HepG2 (cell line): ENCODE results near the gene GNG7. TPM values are rescaled to one million over a fixed set of nuclear protein-coding genes. Genes with fewer than 3 reads are reported as not detected.

Experiments
- BHLHE40 ChIP-seq: IDR thresholded peaks from 2 replicates; pipeline ENCODE4 v1.6.1; 2011; ENCODE audit warnings: low read length, improper control_type of control experiment
- CENPT ChIP-seq: sonication (generic); formaldehyde crosslinking; IDR thresholded peaks from 2 replicates; pipeline ENCODE4 v1.8.0; 2022; ENCODE audit warnings: low read depth, mild to moderate bottlenecking, moderate library complexity, missing genetic modification reagents
- E2F1 ChIP-seq: sonication (generic); formaldehyde crosslinking; IDR thresholded peaks from 2 replicates; pipeline ENCODE4 v1.5.0; 2020; ENCODE audit warnings: missing genetic modification reagents
- FOXO1 ChIP-seq: sonication (generic); formaldehyde crosslinking; IDR thresholded peaks from 2 replicates; pipeline ENCODE4 v1.4.0; 2020; ENCODE audit warnings: missing genetic modification reagents
- HIC2 ChIP-seq: sonication (generic); formaldehyde crosslinking; IDR thresholded peaks from 2 replicates; pipeline ENCODE4 v1.9.0; 2022; ENCODE audit warnings: low read depth, missing genetic modification reagents
- KDM5B ChIP-seq: sonication (generic); formaldehyde crosslinking; IDR thresholded peaks from 2 replicates; pipeline ENCODE4 v1.4.0; 2020; ENCODE audit warnings: missing genetic modification reagents, mild to moderate bottlenecking, borderline replicate concordance
- MAZ ChIP-seq, 2 experiments: sonication (generic) in 1 of 2; formaldehyde crosslinking in 1 of 2; IDR thresholded peaks; 2 replicates each; pipeline versions ENCODE4 v1.5.0 to v1.6.1; 2012 to 2020; ENCODE audit warnings: low read depth in 2 of 2, mild to moderate bottlenecking in 2 of 2, borderline replicate concordance in 1 of 2, improper control_type of control experiment in 1 of 2, low read length in 1 of 2, missing genetic modification reagents in 1 of 2, moderate library complexity in 1 of 2
- MLLT10 ChIP-seq: sonication (generic); formaldehyde crosslinking; IDR thresholded peaks from 2 replicates; pipeline ENCODE4 v1.4.0; 2020; ENCODE audit warnings: missing genetic modification reagents
- NONO ChIP-seq, 2 experiments: fragments of 450-650 bp in 1 of 2; sonication (generic) in 1 of 2; formaldehyde crosslinking in 1 of 2; IDR thresholded peaks in 1 of 2; conservative IDR thresholded peaks in 1 of 2; 2 replicates each; pipeline versions ENCODE4 v1.6.1 to v1.8.0; 2017 to 2022; ENCODE audit warnings: mild to moderate bottlenecking in 1 of 2, missing genetic modification reagents in 1 of 2, moderate library complexity in 1 of 2
- RNF2 ChIP-seq: fragments of 450-650 bp; conservative IDR thresholded peaks from 2 replicates; pipeline ENCODE4 v1.6.1; 2016; ENCODE audit warnings: low read depth
- TAF1 ChIP-seq: sonication (generic); formaldehyde crosslinking; IDR thresholded peaks from 2 replicates; pipeline ENCODE4 v1.4.0; 2020; ENCODE audit warnings: missing genetic modification reagents
- TFE3 ChIP-seq: IDR thresholded peaks from 2 replicates; pipeline ENCODE4 v1.6.1; 2016
- ZBTB42 ChIP-seq: sonication (generic); formaldehyde crosslinking; IDR thresholded peaks from 2 replicates; pipeline ENCODE4 v1.5.0; 2020; ENCODE audit warnings: mild to moderate bottlenecking, missing genetic modification reagents
- ZEB1 ChIP-seq: IDR thresholded peaks from 2 replicates; pipeline ENCODE4 v1.6.1; 2012; ENCODE audit warnings: mild to moderate bottlenecking, low read depth, inconsistent platforms; ENCODE audit not compliant: insufficient replicate concordance
- ZFP37 ChIP-seq: sonication (generic); formaldehyde crosslinking; IDR thresholded peaks from 2 replicates; pipeline ENCODE4 v1.4.0; 2020; ENCODE audit warnings: missing genetic modification reagents, borderline replicate concordance
- ZNF34 ChIP-seq: sonication (generic); formaldehyde crosslinking; IDR thresholded peaks from 2 replicates; pipeline ENCODE4 v1.4.0; 2020; ENCODE audit warnings: mild to moderate bottlenecking, missing genetic modification reagents, borderline replicate concordance
- ZNF512 ChIP-seq: sonication (generic); formaldehyde crosslinking; IDR thresholded peaks from 2 replicates; pipeline ENCODE4 v1.4.0; 2020; ENCODE audit warnings: mild to moderate bottlenecking, missing genetic modification reagents
- ZNF598 ChIP-seq: sonication (generic); formaldehyde crosslinking; IDR thresholded peaks from 2 replicates; pipeline ENCODE4 v1.5.1; 2020; ENCODE audit warnings: mild to moderate bottlenecking, missing genetic modification reagents, borderline replicate concordance
- ZNF781 ChIP-seq: sonication (generic); formaldehyde crosslinking; IDR thresholded peaks from 2 replicates; pipeline ENCODE4 v1.5.1; 2020; ENCODE audit warnings: borderline replicate concordance, mild to moderate bottlenecking, missing genetic modification reagents; ENCODE audit errors: not compliant biosample characterization
- ZSCAN29 ChIP-seq: sonication (generic); formaldehyde crosslinking; conservative IDR thresholded peaks from 2 replicates; pipeline ENCODE4 v1.4.0; 2020; ENCODE audit warnings: mild to moderate bottlenecking, missing genetic modification reagents
- polyA plus RNA-seq, 8 experiments: library from polyadenylated mRNA; depleted of rRNA in 3 of 8; stranded (reverse) in 7 of 8; unstranded in 1 of 8; fragments of >200 nt; fragmentation: Illumina TruSeq in 4 of 8; extraction: Trizol in 4 of 8; gene quantifications; 2 replicates each; pipeline versions ENCODE4 v1.2.1 to v1.2.3, GENCODE V29; 2011 to 2016; ENCODE audit warnings: low read depth in 4 of 8, missing spikeins in 1 of 8, mixed read lengths in 1 of 8; ENCODE audit not compliant: insufficient read depth in 1 of 8
- total RNA-seq, 5 experiments: library from RNA; depleted of rRNA; stranded (reverse); fragments of >200 nt; fragmentation: Illumina TruSeq; extraction: Trizol; gene quantifications; 2 replicates each; pipeline ENCODE4 v1.2.3, GENCODE V29; 2016; ENCODE audit warnings: low read depth in 1 of 5

The GNG7 gene
- total and polyA plus RNA-seq, 2 of the 13 experiments (the other 11 are each of a cell fraction or from before 2014, with no cell fraction given): 1.4 to 3.3 TPM

- TF ChIP-seq TFE3 (CRISPR knock-in tag) (peak; percentile 62), KDM5B (CRISPR knock-in tag) (no peak; the same call in 1 of the 2 replicates), CENPT (no peak), ZNF781 (CRISPR knock-in tag) (no peak), FOXO1 (CRISPR knock-in tag) (no peak; the same call in 1 of the 2 replicates), NONO (IDR thresholded peaks at IDR 0.05) (no peak), NONO (CRISPR knock-in tag; conservative IDR thresholded peaks at IDR 0.05) (peak; percentile 49; the same call in 1 of the 2 replicates), E2F1 (no peak), MAZ (IDR thresholded peaks at IDR 0.05; ENCODE audit: borderline replicate concordance, low read depth, low read length) (peak; percentile 25; the same call in 1 of the 2 replicates), MAZ (CRISPR knock-in tag; IDR thresholded peaks at IDR 0.05; ENCODE audit: low read depth) (peak; percentile 72), HIC2 (CRISPR knock-in tag) (0 out of 2 replicates have a peak, but pooled peaks have one; percentile 18), ZBTB42 (CRISPR knock-in tag) (no peak), ZSCAN29 (CRISPR knock-in tag) (no peak), ZNF34 (no peak), BHLHE40 (peak; percentile 5; the same call in 1 of the 2 replicates), TAF1 (CRISPR knock-in tag) (0 out of 2 replicates have a peak, but pooled peaks have one; percentile 35), MLLT10 (CRISPR knock-in tag) (no peak), ZEB1 (no peak), ZNF598 (CRISPR knock-in tag) (no peak), ZFP37 (no peak), ZNF512 (CRISPR knock-in tag) (no peak), RNF2 (peak; percentile 37; the same call in 1 of the 2 replicates)
Observed at GRCh38 chr19:2610637-2611482, 91.6 kb downstream of the GNG7 start (continued).
